IPS-NIHi11 (cell line): ENCODE measurements around the gene PTCD3.

ENCODE experiments used
- DNase-seq: peaks from one replicate; pipeline ENCODE4 v3.0.0; 2012; ENCODE audit warnings: mixed read lengths, low spot score

The PTCD3 gene

DNA sequence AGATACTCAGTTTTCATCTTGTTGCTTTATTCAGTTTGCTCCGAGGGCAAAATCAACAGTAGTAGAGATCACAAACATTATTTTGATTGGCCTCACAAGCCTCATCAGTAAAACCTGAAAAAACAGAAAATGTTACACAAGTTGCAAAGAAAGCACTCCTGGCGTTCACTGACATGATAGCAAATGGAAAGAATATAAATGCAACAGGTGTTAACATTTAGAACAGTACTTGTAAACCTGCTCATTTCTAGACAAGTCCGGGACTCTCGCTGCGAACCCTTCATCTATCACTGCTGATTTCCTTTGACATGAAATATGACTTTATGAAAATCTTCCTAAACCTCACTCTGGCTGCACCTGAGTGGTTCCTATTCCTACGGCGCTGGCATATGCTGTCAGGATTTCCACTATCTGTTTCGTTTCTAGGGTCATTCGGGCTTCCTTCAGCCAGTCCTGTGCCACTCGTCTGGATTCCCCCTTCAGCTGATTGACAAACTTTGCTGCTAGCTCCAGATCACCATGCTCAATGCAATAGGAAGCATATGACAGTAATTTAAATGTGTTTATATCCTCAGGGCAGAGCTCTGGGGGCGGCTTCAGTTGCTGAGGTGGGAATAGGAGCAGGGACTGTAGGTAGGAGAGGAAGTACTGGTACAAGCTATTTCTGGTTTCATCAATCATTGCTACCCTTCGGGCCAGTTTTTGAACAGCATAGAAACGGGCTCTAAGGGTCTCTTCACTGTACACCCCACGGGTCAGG lies 38.1 kb downstream of the PTCD3 start:
- DNase-seq: no peak

DNA sequence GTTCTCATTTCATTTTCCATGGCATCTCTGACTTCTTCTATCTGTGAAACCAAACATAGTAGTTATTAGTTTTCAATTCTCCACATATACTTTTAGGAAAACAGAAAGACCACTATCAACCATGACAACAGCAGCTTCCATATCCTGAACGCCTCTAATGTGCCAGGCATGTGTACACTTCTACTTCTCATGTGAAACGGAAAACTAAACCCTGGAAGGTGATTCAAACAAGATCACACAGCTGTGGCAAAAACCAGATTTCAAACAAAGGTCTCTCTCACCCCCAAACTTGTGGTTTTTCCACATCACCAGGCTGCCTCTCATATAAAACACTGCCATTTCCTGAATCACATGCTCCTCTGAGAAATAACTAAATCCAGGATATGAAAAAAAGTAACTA lies 41.8 kb downstream of the PTCD3 start:
- no peak for DNase-seq

DNA sequence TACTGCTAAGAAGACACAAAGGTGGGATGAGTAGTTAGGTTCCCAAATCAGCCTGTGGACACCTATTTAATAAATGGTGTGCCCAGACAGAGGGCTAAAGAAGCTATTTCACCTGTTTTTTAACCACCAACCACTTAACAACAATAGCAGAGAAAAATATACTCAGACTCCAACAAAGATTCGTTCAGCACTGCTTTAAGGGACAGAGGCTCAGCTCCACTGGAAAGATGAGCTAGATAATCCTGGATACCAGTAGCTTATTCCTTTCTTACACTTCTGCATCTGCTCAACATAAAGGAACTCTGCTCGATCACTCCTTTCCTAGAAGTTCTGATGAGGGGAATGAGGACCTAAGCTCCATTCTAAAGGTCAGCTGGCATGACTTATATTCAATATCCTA lies 44.5 kb downstream of the PTCD3 start:
- no peak for DNase-seq

DNA sequence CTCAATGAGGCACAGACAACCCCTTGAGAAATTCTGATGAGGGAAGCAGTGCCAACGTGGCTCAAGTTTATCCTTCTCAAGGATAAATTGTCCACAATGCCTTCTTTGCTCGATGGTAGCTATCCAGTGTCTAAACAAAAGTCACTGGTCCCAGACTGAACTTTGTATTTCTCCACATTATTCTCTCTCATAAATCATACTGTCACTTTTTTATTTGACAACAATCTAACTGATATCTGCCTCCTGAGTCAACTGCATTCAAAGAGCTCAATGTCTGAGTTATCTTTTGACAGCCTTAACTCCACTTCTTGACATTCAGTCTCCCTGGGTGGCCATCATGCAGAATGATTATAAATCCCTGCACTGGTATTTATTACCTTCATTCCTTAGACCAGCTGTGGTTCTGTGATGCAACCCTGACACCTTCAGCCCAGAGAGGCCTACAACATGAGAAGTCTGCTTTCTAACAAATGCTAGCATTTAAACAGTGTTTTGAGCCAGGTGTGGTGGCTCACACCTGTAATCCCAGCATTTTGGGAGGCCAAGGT lies 51.0 kb downstream of the PTCD3 start:
- no peak for DNase-seq

DNA sequence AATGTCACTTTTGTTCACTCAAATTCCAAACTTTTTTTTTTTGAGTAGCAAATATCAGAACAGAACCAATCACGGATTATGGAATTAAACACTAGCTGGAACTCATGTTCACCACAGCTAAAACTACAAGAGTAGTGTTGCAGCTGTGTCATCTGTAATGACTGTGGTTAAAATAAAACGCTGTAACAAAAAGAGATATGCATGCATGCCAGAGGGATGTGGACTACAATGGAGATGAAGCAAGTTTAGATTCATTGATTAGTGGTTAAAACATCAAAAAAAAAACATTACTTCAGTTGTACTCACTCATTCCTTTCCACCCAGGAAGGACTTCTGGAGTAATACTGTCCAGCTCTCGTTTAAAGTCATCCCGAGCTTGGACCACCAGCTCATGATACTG lies 52.3 kb downstream of the PTCD3 start:
- no peak for DNase-seq

DNA sequence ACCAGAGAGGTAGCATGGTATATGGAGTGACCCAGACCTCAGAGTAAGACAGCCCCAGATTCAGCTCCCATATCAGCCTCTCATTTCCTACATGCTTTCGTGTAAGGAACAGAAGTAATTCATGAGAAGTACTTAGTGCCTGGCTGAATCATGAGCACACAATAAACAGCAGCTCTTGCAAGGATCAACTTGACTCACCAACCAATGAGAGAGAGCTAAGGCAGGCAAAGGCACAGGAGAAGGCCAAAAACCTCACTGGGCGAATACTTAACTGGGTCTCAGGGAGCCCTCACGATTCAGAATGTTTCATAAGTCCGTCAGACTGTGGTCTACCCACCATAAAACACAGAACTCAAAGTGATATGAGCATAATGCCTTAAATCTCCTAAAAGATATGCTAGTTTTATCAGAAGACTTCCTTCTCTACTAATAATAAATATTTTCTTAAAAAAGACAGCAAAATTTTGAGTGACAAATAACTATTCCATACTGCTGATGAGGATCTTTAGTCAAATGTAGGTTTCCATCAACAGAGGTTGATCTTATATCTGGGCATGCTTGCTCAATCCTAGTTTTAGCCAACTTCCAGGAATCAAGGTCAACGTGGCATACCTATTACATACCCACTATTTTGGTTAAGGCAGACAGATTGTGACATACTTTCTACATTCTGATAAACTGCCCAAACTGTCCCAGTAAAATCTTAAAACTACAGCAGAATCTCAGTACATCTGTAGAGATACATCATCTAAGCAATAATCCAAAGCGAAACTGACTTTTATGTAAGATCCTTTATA lies 54.3 kb downstream of the PTCD3 start:
- no peak for DNase-seq

DNA sequence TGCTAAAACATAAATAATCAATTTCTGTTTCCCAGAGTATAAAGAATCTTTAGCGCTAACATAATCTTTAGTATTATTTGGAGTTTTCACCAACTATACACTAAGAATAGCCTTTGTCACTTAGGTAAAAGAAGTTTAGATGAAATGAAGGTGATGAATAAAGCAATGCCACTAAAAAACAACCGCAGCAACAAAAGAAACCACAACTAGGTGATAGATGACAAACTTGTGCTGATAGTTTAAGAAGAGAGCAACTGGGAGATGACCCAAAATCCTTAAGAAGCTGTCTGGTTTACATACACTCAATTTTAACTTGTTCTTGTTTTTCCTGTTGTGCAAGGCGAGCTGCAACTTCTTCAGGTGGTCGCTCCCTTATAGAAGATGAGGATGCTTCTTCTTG lies 64.4 kb downstream of the PTCD3 start:
- no peak for DNase-seq

DNA sequence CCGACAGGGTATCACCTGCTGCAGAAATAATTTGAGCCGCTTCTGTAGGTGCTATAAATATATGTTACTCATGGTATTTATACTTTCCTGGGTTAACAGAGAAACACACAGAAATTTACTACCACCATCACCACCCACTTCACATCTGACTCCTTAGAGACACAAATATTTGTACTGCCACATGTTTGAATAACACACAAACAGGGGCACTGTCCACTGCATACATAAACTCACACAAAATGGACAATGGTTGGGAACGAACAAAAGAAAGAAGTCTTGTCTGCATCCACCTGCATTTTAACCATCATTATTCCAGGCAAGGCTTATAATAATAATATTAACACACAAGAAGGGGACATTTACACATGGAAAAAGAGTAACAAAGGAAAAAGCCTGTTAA lies 65.3 kb downstream of the PTCD3 start:
- no peak for DNase-seq

DNA sequence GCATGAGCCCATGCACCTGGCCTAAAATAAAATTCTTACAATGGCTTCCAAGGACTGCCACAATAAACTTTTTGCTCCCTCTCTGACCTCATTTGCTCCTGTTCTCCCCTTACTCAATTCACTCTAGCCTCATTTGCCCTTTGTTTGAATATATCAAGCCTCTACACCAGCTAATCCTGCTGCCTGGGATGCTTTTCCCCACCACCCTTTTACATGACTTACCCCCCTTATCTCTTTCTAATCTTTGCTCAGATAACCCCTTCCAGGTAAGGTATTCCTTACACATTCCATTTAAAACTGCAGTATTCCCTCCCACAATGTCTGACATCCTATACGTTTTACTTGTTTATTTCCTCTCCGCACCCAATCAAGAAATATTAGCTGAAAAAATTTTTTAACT lies 66.6 kb downstream of the PTCD3 start:
- DNase-seq: no peak

DNA sequence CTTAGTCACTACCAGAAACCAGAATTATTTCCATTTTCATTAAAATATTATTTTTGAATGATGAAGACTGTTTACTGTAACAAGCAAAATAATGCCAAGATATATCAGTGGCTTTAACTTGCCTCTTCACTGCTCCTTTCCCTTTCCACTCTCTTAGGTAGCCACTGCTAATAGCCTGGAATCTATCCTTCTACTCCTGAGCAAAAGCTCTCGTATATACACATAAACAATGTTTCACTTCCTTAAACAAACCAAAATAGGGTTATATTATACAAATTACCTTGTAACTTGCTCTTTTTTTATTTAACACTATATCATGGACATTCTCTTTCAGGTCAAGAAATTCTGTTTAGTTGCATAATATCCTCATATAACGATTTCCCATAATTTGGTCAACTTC lies 68.4 kb downstream of the PTCD3 start:
- no peak for DNase-seq

DNA sequence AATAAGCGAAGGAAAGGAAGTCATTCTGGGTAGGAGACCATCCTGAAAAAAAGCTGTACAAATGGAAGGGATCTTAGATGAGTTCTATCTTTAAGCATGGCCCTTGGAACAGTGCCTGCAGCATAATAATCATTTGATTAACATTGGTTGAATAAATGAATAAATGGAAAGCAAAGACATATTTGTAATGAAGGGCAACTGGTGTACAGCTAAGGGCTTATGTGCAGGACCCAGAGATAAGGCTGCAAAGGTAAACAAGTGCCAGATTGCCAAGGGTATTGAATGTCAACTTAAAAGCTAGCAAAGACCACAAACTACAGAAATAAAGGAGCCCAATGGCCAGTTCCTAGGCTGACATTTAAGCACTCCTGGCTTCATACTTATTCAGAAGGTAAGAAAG lies 69.8 kb downstream of the PTCD3 start:
- no peak for DNase-seq

DNA sequence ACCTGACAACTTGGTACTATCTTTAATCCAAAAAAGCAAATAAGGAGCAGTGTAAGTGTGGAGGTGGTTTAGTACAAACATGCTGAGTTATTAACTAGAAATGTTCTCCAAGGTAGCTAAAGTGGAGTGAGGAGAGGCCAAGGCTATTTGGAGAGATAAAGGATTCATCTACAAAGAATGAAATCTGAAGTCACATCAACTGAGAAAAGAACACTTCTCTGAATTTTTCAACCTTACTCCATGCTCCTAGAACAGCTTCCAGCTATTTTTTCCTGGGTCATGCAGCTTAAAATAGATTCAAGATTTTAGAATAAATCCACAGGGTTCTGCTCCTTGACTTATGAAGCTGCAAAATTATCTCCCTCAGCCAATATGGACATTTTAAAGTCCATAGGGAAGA lies 70.6 kb downstream of the PTCD3 start:
- DNase-seq: no peak

DNA sequence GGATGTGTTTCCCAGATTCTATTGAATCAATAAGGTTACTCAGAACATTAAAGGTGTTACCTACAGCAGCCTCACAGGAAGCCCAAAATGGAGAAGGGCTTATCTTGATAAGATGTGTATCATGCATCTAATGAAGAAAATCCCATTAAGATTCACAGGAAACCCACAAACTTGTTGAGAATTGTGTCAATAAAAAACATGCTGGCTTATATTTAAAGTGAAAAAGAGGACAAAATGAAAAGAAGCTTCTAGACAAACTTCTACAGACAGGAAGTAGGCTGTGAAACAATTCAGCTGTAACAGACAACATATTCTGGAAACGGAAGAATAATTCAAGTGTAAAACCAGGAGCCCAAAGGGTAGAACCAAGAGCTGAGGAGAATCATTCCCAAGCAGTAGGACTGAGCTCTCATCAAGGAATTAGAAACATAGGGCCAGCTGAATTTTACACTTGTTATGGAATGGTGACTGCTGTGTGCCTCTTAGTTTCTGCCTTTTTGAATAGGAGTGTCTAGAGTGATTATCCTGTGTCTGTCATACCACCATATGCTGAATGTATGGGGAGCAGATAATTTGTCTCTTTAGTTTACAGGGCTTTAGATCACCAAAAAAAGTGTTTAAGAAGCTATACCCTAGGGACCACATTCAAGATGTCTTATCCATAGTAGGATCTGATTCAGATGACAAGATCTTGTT lies 79.6 kb downstream of the PTCD3 start:
- DNase-seq: no peak

DNA sequence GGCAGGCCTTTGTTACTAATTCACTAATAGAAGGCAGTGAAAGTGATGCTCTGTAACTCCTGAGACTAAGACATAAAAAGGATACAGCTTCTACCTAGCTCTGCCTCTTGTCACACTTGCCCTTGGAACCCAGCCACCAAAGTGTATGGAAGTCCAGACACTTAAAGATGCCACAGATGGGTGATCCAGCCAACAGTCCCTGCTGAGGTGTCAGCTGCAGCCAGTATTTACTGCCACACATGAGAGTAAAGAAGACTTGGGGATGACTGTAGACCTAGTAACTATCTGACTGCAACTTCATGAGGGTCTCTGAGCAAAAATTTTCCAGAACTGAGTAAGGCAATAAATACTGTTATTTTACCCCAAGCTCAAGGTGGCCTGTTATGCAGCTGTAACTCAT lies 80.4 kb downstream of the PTCD3 start:
- DNase-seq: no peak

DNA sequence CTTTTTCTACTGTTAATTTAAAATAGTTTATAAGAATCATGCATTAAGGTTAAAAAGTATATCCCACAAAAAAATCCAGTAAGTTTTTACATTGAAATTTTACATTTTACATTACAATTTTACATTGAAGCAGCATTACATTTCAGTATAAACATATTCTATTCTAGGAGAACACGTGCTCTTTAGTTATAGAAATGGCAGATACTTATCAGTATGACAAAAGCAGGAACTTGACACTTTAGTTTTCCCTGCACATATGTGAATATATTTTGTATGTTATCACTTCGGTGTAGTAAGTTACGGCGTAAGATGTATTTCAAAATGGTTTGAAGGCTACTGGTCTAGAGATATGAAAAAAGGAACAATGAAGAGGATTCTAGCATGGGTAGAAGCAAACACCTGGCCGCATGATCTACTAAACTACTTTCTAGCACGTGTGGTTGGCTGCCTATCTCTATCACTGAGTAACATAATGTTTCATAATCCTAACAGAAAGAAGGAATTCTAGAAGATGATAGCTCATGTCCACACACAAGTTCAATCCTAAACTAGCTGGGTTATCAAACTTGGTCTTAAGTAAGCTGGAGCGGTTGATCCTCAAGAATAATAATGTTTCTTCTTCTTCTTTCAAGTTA lies 83.9 kb downstream of the PTCD3 start:
- DNase-seq: no peak
